ENCODE data around the gene PDE11A. TPM values are rescaled to one million over a fixed set of nuclear protein-coding genes. Genes with fewer than 3 reads are reported as not detected.

PDE11A gene
- total and polyA plus RNA-seq, 4 donors: 1.0 to 5.9 (median 1.7) TPM

GRCh38 chr2:177640423-177640822 is 432.2 kb downstream of the PDE11A start:
- peaks cover 0 to 3% (median under 1%) of the 10 kb centered on the region in 4 donors for H3K4me1 ChIP-seq (ENCODE audit: control insufficient read depth in 4 of 4, insufficient read depth in 4 of 4, low read length in 3 of 4)
- H3K4me3 ChIP-seq (ENCODE audit: low read depth in 1 of 3, low read length in 3 of 3): no peak overlapping the region
- no peak overlapping the region for H3K9ac ChIP-seq (ENCODE audit: low read depth in 1 of 2, low read length in 2 of 2)
- H3K27me3 ChIP-seq (ENCODE audit: control insufficient read depth in 4 of 4, insufficient read depth in 4 of 4, low read length in 3 of 4): no peaks in the 10 kb centered on the region
- no peak for DNase-seq (ENCODE audit: low spot score)
- no peaks in the 10 kb centered on the region for H3K9me3 ChIP-seq (ENCODE audit: control insufficient read depth in 4 of 4, low read length in 3 of 4)
- WGBS: 85% methylated on average over 3 of the region's 3 CpGs
- TF ChIP-seq HNF4G (IDR thresholded peaks at IDR 0.05): no peak
- TF ChIP-seq ATF3 (IDR thresholded peaks at IDR 0.05): no peak
- TF ChIP-seq GABPA (IDR thresholded peaks at IDR 0.05 in 1 of 2, conservative IDR thresholded peaks at IDR 0.05 in 1 of 2): no peak
- TF ChIP-seq REST (IDR thresholded peaks at IDR 0.05): no peak
- peak in 1 of 2 donors; percentile 4 for TF ChIP-seq HNF4A (conservative IDR thresholded peaks at IDR 0.05)
- no peak for TF ChIP-seq JUND (IDR thresholded peaks at IDR 0.05)
- H3K27ac ChIP-seq (ENCODE audit: low read depth in 1 of 2, low read length in 2 of 2): no peak overlapping the region
- no peaks in the 10 kb centered on the region for H3K36me3 ChIP-seq (ENCODE audit: control insufficient read depth in 4 of 4, insufficient read depth in 3 of 4, low read depth in 1 of 4, low read length in 3 of 4)

GRCh38 chr2:177639262-177639914 is 433.2 kb downstream of the PDE11A start:
- no peaks in the 10 kb centered on the region for H3K27me3 ChIP-seq (ENCODE audit: control insufficient read depth in 4 of 4, insufficient read depth in 4 of 4, low read length in 3 of 4)
- no peak overlapping the region for H3K4me3 ChIP-seq (ENCODE audit: low read depth in 1 of 3, low read length in 3 of 3)
- peaks cover 0 to 3% (median under 1%) of the 10 kb centered on the region in 4 donors for H3K4me1 ChIP-seq (ENCODE audit: control insufficient read depth in 4 of 4, insufficient read depth in 4 of 4, low read length in 3 of 4)
- TF ChIP-seq ATF3 (IDR thresholded peaks at IDR 0.05): no peak
- peak; percentile 85 for TF ChIP-seq NR2F2 (IDR thresholded peaks at IDR 0.05)
- DNase-seq (ENCODE audit: low spot score): no peak
- H3K9ac ChIP-seq (ENCODE audit: low read depth in 1 of 2, low read length in 2 of 2): no peak overlapping the region
- no peak overlapping the region for H3K27ac ChIP-seq (ENCODE audit: low read depth in 1 of 2, low read length in 2 of 2)
- no peaks in the 10 kb centered on the region for H3K9me3 ChIP-seq (ENCODE audit: control insufficient read depth in 4 of 4, low read length in 3 of 4)
- WGBS: 75% methylated on average over 2 of the region's 2 CpGs
- H3K36me3 ChIP-seq (ENCODE audit: control insufficient read depth in 4 of 4, insufficient read depth in 3 of 4, low read depth in 1 of 4, low read length in 3 of 4): no peaks in the 10 kb centered on the region

GRCh38 chr2:177638507-177638906 is 434.1 kb downstream of the PDE11A start:
- no peaks in the 10 kb centered on the region for H3K36me3 ChIP-seq (ENCODE audit: control insufficient read depth in 4 of 4, insufficient read depth in 3 of 4, low read depth in 1 of 4, low read length in 3 of 4)
- H3K9ac ChIP-seq (ENCODE audit: low read depth in 1 of 2, low read length in 2 of 2): no peak overlapping the region
- peaks cover 0 to 2% (median 0%) of the 10 kb centered on the region in 4 donors for H3K4me1 ChIP-seq (ENCODE audit: control insufficient read depth in 4 of 4, insufficient read depth in 4 of 4, low read length in 3 of 4)
- no peak overlapping the region for H3K27ac ChIP-seq (ENCODE audit: low read depth in 1 of 2, low read length in 2 of 2)
- no peak overlapping the region for H3K4me3 ChIP-seq (ENCODE audit: low read depth in 1 of 3, low read length in 3 of 3)
- H3K27me3 ChIP-seq (ENCODE audit: control insufficient read depth in 4 of 4, insufficient read depth in 4 of 4, low read length in 3 of 4): no peaks in the 10 kb centered on the region
- WGBS: 98% methylated on average over 1 of the region's 1 CpG
- no peaks in the 10 kb centered on the region for H3K9me3 ChIP-seq (ENCODE audit: control insufficient read depth in 4 of 4, low read length in 3 of 4)
- no peak for DNase-seq (ENCODE audit: low spot score)
- no peak for TF ChIP-seq RXRA (IDR thresholded peaks at IDR 0.05)
- TF ChIP-seq YY1 (IDR thresholded peaks at IDR 0.05): no peak
- no peak for TF ChIP-seq TAF1 (conservative IDR thresholded peaks at IDR 0.05)
- TF ChIP-seq CTCF (IDR thresholded peaks at IDR 0.05; ENCODE audit: low read depth, low read length, missing input control): no peak
- no peak for TF ChIP-seq GABPA (IDR thresholded peaks at IDR 0.05 in 1 of 2, conservative IDR thresholded peaks at IDR 0.05 in 1 of 2)
- TF ChIP-seq JUND (IDR thresholded peaks at IDR 0.05): no peak
- no peak for TF ChIP-seq ZBTB33 (IDR thresholded peaks at IDR 0.05)
- TF ChIP-seq ATF3 (IDR thresholded peaks at IDR 0.05): no peak
- TF ChIP-seq HNF4A (conservative IDR thresholded peaks at IDR 0.05): no peak
- TF ChIP-seq RAD21 (IDR thresholded peaks at IDR 0.05): no peak
- TF ChIP-seq FOXA1 (IDR thresholded peaks at IDR 0.05): no peak
- no peak for TF ChIP-seq NR2F2 (IDR thresholded peaks at IDR 0.05)
- no peak for TF ChIP-seq EGR1 (IDR thresholded peaks at IDR 0.05; ENCODE audit: low read depth in 2 of 2)
- TF ChIP-seq HNF4G (IDR thresholded peaks at IDR 0.05): no peak
